GM06990 (cell line): ENCODE data around the gene GEMIN5.
A peak's percentile ranks its signal among the peaks of the same experiment; 100 is the strongest.

Experiments
- DNase-seq: peaks from one replicate; pipeline ENCODE4 v3.0.0-alpha.2; 2011; ENCODE audit not compliant: insufficient read length; ENCODE audit errors: extremely low read depth
- H3K27me3 ChIP-seq: replicated peaks from 2 replicates; pipeline ENCODE4 v1.6.0; 2011; ENCODE audit warnings: low read length; ENCODE audit not compliant: control insufficient read depth, insufficient read depth
- H3K36me3 ChIP-seq: 2 replicates; pipeline ENCODE4 v1.5.1; 2011; ENCODE audit warnings: low read length; ENCODE audit not compliant: control insufficient read depth, insufficient read depth
- H3K4me3 ChIP-seq: replicated peaks from 2 replicates; pipeline ENCODE4 v1.5.1; 2011; ENCODE audit warnings: low read depth, mild to moderate bottlenecking, control low read depth, low read length
- CTCF ChIP-seq: IDR thresholded peaks from 2 replicates; pipeline ENCODE4 v1.5.1; 2011; ENCODE audit warnings: low read length, control low read depth, mild to moderate bottlenecking, inconsistent platforms; ENCODE audit not compliant: insufficient read depth, poor library complexity, severe bottlenecking

GEMIN5 gene

DNA sequence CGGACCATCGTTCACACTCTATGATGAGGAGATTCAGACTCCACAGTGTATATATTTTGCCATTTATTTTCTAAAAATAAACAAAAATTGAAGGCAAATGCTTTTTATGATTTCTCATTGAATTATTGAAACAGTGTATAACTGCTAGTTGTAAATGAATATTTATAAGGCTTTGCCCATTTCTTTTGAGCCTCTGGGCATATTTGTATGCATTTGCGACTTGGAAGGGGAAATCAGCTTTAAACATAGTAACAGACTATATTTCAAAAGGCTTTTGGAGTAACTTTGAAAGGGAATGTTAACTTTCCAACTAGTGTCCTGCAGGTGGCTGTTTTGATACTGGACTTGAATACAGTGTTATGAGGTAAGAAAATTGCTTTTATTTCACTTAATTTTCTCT is 28.9 kb upstream of the GEMIN5 start:
- no peak for TF ChIP-seq CTCF
- Histone ChIP-seq H3K27me3 (no peaks in the 10 kb centered on the region), H3K4me3 (no peak overlapping the region), H3K36me3 (no peaks in the 10 kb centered on the region; the same call in 1 of the 2 replicates)
- DNase-seq = no peak

GRCh38 chr5:154966081-154966841 is 28.2 kb upstream of the GEMIN5 start:
- H3K27me3 ChIP-seq = no peaks in the 10 kb centered on the region
- no peak for TF ChIP-seq CTCF
- H3K4me3 ChIP-seq = no peak overlapping the region
- no peak for DNase-seq
- peaks cover 2% of the 10 kb centered on the region for H3K36me3 ChIP-seq

- H3K36me3 ChIP-seq = peaks cover 8% of the 10 kb centered on the region
- peak; percentile 33 for DNase-seq
- no peak for TF ChIP-seq CTCF
- H3K27me3 ChIP-seq = no peaks in the 10 kb centered on the region
- H3K4me3 ChIP-seq = no peak overlapping the region
Measured at GRCh38 chr5:154962494-154962893, 24.5 kb upstream of the GEMIN5 start.

GRCh38 chr5:154956712-154957111 is 18.7 kb upstream of the GEMIN5 start:
- peaks cover 8% of the 10 kb centered on the region for H3K36me3 ChIP-seq

DNA sequence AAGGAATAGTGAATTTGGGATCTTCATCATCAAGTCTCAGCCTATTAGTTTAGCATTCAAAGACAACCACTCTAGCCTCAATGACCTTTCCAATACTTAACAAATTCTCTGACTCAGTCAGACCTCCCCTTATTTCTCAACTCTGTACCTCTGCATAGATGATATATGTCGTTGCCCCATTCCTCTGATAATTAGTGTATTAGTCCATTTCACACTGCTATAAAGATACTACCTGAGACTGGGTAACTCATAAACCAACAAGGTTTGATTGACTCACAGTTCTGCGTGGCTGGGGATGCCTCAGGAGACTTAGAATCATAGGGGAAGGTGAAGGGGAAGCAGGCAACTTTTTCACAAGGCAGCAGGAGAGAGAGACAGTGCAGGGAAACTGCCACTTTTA is 11.8 kb upstream of the GEMIN5 start:
- Histone ChIP-seq H3K27me3 (no peaks in the 10 kb centered on the region), H3K36me3 (no peaks in the 10 kb centered on the region), H3K4me3 (no peak overlapping the region)
- TF ChIP-seq CTCF = no peak
- no peak for DNase-seq

More at GRCh38 chr5:154956712-154957111, 18.7 kb upstream of the GEMIN5 start:
- no peak for DNase-seq
- no peak overlapping the region for H3K4me3 ChIP-seq
- no peak for TF ChIP-seq CTCF
- H3K27me3 ChIP-seq = no peaks in the 10 kb centered on the region
